ENCODE measurements around the gene KCNH1.

KCNH1 gene

DNA sequence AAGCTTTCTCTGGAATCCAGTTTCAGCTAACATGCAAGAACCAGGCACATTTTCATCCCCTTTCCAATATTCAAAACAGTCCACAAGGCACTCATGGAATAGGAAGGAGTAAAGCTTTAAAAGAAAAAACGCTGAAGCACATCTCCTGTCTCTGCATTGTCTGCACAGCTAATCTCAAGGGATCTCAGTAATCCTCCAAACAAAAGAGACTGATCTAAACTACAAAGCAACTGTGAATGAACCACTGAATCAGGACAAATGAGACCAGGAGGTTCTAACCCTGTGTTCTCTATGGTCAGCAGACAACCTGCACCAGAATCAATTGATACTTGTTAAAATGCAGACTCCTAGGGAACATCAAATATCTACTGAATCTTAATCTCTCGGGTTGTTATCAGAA lies 406.2 kb downstream of the KCNH1 start:
- TF ChIP-seq, protein P1, sequence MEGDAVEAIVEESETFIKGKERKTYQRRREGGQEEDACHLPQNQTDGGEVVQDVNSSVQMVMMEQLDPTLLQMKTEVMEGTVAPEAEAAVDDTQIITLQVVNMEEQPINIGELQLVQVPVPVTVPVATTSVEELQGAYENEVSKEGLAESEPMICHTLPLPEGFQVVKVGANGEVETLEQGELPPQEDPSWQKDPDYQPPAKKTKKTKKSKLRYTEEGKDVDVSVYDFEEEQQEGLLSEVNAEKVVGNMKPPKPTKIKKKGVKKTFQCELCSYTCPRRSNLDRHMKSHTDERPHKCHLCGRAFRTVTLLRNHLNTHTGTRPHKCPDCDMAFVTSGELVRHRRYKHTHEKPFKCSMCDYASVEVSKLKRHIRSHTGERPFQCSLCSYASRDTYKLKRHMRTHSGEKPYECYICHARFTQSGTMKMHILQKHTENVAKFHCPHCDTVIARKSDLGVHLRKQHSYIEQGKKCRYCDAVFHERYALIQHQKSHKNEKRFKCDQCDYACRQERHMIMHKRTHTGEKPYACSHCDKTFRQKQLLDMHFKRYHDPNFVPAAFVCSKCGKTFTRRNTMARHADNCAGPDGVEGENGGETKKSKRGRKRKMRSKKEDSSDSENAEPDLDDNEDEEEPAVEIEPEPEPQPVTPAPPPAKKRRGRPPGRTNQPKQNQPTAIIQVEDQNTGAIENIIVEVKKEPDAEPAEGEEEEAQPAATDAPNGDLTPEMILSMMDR (conservative IDR thresholded peaks at IDR 0.05; ENCODE audit: control insufficient read depth, insufficient read depth, low read depth, low read length), result no peak
- no peak overlapping the region for H3K4me3 ChIP-seq (ENCODE audit: control insufficient read depth, low read depth, low read length)
- DNase-seq (ENCODE audit: low read depth), result no peak

DNA sequence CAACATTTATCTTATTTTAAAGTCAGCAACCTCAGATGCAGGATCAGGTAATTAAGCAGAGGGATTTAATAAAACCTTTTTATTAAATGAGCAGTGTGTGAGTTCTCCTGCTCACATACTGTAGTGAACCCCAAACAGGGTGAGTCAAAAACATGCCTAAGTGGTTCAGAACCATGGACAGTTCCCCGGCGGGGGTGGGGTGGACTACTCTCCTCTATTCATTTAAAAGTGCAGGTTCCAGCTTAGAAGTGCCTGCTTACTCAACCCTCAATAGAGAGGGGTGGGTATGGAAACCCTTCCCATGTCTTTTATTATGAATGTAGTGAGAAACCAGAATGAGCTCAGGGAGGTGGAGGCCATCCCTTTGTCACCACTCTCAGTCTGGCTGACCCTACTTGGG lies 407.3 kb downstream of the KCNH1 start:
- TF ChIP-seq, protein P1 (conservative IDR thresholded peaks at IDR 0.05; ENCODE audit: control insufficient read depth, insufficient read depth, low read depth, low read length), result no peak
- DNase-seq (ENCODE audit: low read depth), result peak; percentile 5
- no peak overlapping the region for H3K4me3 ChIP-seq (ENCODE audit: control insufficient read depth, low read depth, low read length)

DNA sequence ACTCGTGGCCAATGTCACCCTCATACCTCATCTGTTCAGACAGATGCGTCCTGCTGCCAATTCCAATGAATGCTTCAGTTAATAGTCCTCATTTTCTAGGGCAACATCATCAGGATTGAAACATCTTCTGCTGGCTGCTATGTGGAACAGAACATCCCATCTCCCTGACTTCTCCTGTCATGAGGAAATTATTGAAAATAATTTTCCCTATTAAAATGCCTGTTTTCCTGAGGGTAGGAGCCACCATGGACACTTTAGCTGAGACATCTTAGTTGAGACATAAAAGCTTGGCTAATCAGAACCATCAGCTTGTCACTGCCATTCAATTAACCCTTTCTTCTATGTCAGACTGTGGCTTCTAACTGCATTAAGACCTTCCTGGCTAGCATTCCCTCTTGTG lies 409.2 kb downstream of the KCNH1 start:
- DNase-seq (ENCODE audit: low read depth), result no peak
- TF ChIP-seq, protein P1 (conservative IDR thresholded peaks at IDR 0.05; ENCODE audit: control insufficient read depth, insufficient read depth, low read depth, low read length), result no peak
- H3K4me3 ChIP-seq (ENCODE audit: control insufficient read depth, low read depth, low read length), result no peak overlapping the region

DNA sequence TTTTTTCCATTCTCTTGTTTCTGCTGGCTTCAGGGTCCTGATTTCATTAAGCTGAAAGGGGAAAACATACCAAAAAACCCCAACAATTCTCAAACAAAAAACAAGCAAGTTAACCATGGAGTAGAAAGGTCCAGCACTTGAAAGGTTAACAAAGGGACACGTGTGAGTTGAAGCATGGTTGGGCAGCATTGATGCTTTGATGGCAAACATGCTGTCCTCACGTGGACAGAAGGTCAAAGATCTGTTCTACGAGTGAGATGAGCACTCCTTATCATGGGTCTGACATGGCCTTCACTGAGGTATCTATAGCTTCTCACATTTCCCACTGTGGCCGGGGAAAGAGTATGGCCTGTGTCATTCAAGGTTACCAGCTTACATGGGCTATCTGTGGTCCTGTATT lies 410.3 kb downstream of the KCNH1 start:
- no peak overlapping the region for H3K4me3 ChIP-seq (ENCODE audit: control insufficient read depth, low read depth, low read length)
- TF ChIP-seq, protein P1 (conservative IDR thresholded peaks at IDR 0.05; ENCODE audit: control insufficient read depth, insufficient read depth, low read depth, low read length), result no peak
- no peak for DNase-seq (ENCODE audit: low read depth)

DNA sequence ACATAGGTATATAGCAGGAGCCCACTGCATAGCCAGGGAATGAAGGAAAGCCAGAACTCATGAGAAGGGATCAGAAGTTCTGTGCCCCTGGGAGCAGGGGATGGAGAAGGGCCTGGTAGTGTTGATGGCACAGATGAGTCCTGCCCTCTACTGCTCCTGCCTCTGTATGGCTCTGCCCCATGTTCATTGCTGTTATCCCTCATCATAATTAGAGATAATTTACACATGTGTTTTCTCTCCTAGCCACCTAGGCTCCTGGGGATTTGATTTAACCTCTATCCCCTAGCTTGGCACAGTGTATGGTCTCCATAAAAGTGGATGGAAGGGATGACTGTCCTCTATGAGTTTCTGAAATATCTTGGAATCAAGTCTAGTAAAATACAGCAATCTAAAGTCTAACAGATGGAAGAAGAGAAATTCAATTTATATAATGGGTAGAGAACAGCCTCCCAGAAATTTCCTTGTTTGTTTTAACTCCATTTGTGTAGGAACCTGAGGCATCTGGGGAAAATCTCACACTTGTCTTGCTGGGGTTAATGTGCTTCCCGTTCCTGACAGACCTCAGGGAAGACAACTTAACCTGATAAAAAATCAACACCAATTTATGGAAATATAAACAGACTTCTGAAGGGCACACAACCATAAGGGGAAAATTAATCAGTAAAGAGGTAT lies 411.4 kb downstream of the KCNH1 start:
- no peak for DNase-seq (ENCODE audit: low read depth)
- TF ChIP-seq, protein P1 (conservative IDR thresholded peaks at IDR 0.05; ENCODE audit: control insufficient read depth, insufficient read depth, low read depth, low read length), result no peak
- no peak overlapping the region for H3K4me3 ChIP-seq (ENCODE audit: control insufficient read depth, low read depth, low read length)

DNA sequence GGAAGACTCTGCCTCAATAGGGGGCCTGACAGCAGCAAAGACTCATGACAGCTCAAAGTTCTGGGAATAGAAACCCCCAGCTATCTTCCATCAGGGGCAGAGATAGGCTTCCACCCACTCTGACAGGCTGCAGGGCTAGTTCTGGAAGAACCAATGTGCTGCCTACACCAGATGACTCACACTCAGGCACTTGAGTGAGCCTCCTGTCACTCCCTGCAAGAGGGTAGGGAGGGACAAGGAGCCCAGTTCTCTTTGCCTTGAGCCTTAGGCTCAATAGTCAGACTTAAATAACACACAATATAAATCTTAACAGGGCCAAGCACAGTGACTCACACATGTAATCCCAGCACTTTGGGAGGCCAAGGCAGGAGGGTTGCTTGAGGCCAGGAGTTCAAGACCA lies 418.9 kb downstream of the KCNH1 start:
- H3K4me3 ChIP-seq (ENCODE audit: control insufficient read depth, low read depth, low read length), result no peak overlapping the region
- TF ChIP-seq, protein P1 (conservative IDR thresholded peaks at IDR 0.05; ENCODE audit: control insufficient read depth, insufficient read depth, low read depth, low read length), result no peak
- no peak for DNase-seq (ENCODE audit: low read depth)
